HG02678 (cell line): ENCODE data around the gene CLTCL1.
A peak's percentile ranks its signal among the peaks of the same experiment; 100 is the strongest.

Experiments used
- ATAC-seq: cut with Tn5 transposase; IDR thresholded peaks from one replicate; pipeline ENCODE4 v1.9.1; 2021; ENCODE audit warnings: mild to moderate bottlenecking, moderate library complexity; ENCODE audit not compliant: unreplicated experiment

The CLTCL1 gene

GRCh38 chr22:19197997-19198865, 93.3 kb downstream of the CLTCL1 start:
- no peak for ATAC-seq

DNA sequence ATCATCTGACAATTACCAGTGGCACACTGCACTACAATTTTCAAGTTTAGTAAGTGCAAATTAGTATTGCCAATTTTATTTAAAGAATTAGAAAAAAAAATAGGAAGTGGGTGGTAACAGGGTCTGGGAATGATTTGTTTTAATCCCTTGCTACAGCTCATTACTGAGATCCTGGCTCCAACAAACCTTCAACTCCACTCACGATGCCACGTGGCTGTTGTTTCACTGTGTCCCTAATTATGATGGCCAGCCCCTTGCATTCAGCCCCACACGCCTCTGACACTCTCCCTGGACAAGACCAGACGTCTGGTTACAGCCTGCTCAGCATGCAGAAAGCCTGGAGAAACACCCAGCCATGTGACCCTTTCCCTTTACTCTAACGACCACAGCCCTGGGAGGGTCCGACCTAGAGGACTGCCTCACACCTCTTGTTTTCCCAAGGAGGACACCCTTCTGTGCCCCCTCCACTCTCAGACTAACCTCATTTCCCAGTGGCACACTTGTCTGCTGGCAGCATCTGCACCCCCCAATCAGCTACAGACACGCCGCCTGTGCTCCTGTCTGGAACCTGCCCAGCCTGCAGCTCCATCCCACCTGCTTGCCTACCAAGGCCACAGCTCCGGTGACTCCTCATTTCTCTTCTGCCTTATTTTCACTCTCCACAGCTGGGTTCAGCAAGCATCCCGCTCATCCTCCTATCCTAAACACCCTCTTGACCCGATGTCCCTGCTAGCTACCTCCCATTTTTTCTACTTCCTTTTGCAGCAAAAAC, 94.5 kb downstream of the CLTCL1 start:
- no peak for ATAC-seq

GRCh38 chr22:19195796-19196731, 95.5 kb downstream of the CLTCL1 start:
- no peak for ATAC-seq

DNA sequence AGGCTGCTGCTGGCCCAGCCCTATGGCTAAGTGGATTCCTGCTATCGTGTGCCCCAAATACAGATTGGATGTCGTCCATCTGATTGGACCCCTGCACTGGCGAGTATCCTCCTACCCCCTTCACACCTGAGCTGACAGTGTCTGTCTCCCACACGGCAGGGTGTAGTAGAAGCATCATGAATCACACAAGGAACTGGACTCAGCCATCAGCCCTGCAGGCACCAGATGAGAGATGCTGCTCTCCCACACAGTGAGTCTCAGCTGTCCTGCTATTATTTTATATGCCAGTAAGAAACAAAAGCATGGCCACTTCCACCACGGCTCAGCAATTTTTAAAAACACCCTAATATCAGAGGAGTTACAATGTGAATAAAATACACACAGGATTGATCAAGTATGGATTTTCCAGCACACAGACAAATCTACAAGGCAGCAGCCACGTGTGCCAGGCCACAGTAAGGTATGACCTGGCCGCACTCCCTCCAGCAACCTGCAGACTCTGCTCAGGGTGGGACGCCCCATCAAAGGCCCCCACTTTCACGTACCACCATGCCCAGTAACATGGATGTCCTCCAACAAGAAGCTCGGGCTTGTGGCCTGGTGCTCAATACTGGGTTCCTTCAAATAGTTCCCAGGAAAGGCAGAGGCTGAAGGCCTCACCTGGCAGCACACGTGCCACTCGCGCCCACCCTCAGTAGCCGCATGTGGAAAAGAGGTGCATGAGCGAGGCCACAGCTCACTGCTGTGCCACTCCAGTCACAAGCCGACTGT, 96.6 kb downstream of the CLTCL1 start:
- no peak for ATAC-seq

DNA sequence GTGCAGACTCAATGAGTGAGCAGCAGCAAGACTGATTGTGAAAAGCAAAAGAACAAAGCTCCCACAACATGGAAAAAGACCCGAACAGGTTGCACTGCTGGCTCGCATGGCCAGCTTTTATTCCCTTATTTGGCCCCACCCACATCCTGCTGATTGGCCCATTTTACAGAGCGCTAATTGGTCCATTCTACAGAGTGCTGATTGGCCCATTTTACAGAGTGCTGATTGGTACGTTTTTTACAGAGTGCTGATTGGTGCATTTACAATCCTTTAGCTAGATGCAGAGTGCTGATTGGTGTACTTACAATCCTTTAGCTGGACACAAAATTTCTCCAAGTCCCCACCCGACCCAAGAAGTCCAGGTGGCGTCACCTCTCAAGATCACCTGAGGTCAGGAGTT, 97.6 kb downstream of the CLTCL1 start:
- no peak for ATAC-seq

DNA sequence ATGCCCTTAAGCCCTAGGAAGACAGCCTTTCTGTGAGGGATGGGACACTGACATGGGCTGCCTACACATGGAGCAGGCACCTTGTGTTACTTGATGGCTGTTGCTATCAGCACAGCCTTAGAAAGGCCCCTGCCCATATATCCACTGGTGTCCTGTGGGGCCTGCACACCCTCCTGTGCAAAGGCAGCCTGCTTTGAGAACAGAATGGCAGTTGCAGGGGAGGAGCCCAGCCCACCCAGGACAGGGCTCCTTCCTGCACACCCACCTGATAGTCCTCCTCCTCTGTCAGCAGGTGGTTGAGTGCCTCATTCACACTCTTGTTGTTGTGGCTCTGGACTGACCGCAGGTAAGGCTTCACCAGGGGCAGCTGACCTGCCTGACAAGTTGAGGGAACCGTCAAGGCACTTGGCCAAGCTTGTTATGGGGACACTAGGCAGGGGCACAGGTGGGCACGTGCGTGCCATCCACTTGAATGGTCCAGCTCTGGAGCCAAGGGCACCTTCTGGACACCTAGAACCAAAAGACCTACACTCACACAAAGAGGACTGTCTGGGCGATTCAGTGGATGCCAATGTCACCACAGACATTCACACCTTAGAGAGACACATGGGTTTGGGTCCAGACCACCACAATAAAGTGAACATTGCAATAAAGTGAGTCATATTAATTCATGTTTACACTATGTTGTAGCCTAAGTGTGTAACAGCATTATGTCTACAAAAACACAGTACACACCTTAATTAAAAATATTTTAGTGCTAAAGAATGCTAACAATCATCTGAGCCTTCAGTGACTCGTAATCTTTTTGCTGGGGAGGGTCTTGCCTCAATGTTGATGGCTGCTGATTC, 103.6 kb downstream of the CLTCL1 start:
- no peak for ATAC-seq

DNA sequence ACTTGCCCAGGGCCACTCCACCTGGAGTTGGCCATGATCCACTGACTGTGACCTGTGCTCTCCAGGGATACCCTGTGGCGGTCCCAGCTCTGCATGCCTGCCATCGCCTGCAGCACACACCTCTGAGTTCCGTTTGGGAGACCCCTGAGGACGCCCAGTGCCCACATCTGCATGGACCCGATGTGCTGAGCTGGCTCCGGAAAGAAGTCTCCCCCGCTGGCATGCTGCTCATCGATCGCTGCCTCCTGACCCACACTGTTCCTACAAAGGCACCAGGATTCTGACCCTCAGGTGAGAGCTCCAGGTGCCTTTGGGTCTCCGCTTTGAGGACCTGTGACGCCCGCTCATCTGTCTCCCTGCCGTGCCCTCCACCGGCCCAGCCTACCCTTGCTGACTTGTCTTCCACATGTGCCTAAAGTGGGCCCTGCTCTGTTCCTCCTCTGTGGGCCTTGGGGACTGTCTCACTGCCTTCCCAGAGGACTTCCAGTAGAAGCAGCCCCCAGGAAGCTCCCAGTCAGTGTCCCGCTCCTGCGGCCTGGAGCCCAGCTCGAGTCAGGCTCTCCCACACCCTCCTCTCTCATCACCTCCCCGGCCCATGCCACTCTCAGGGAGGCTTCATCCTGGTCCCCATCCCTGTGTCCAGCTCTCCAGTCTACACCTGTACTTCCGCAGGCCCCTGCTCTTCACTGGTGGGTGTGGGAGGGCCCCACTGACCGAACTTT, 107.1 kb downstream of the CLTCL1 start:
- ATAC-seq, result no peak

DNA sequence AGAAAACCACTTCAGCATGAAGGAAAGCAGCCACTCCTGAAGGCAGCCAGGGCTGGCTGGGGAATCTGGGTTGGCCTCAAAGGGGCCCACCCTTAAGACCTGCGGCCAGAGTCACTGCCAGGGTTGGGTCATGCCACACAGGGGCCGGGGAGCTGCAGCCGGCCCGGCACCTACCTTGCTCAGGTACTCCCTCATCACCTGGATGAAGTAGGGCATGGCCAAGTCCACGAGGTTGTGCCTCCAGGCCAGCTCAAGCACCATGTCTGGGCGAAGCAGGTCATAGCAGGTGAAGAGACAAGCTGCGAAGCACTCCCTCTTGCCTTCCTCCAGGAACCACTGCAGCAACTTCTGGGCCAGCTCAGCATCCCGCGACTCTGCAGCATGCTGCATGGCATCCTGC, 108.3 kb downstream of the CLTCL1 start:
- ATAC-seq, result no peak

- ATAC-seq, result no peak
These were observed 108.9 kb downstream of the CLTCL1 start for GRCh38 chr22:19182472-19183157.

DNA sequence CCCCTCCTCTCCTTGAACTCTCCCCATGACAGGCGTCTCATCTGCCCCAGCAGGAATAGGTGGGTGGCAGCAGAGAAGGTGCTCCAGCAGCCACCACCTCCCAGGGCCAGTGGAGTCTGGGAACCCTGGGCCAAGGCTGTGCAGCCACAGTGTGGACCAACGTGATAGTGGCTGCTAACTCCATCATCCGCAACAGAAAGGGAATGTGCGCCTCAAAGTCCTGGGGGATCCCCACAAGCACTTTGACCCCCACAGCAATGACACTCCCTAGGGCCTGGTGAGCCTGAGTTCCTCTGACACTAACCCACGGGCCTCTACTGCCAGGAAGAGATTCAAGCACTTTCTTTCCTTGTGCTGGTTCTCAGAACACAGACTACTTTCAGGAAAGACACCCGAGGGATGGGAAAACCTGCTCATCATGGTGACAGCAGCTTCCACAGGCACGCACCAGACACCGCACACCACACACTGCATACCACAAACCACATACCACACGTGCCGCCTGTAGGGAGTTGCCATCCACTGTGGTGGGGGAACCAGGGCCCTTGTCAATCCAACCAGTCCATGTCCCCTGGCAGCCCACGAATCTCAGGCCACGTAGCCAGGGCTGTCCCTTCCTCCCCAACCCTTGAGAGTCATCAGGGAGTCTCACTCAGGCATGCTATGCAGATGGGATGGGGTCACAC, 109.6 kb downstream of the CLTCL1 start:
- ATAC-seq, result no peak

DNA sequence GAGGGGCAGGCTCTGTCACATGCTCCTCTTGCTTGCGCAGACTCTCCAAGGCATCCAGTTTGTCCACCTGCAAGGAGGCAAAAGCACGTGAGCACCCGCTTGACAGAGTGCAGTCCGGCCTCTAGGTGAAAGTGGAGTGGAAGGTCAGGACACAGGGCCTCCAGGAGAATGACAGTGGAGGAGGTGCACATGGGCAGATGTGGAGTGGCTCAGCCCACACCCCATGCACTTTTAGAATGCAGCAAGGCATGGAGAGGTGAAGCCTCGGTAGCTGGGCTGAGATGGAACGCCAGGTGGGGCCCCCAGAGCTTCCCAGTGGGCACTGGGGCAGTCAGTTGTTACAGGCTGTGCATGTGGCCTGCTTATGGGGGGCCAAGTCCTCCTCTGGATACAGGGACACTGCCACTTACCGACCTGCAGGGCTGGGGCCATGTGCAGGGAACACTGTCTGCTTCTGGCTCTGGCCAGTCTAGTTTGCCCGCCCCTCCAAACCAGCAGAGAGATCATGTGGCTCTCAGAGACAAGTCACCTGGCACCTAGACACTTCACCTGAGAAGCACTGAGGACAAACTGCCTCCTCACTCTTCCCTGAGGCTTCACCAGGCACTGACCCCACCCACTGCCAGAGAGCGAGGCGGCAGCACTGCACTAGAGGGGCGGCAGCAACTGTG, 110.6 kb downstream of the CLTCL1 start:
- no peak for ATAC-seq

DNA sequence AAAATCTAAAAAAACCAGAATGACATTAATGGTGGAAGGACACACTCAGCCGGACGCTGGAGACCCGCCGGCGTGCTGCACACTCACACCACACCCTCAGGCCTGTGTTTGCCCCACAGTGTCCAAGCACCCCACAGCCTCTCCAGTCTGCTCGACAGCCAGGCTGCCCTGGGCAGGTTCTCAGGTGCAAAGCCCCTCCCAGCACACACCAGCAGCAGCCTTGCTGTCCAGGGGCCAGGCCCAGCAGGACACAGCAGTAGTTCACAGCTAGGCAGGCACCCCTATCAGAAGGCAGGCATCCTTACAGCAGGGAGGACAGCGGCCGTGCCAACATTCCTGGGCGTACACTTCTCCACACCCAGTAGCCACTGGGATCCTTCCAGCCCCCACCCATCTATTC, 111.3 kb downstream of the CLTCL1 start:
- no peak for ATAC-seq

DNA sequence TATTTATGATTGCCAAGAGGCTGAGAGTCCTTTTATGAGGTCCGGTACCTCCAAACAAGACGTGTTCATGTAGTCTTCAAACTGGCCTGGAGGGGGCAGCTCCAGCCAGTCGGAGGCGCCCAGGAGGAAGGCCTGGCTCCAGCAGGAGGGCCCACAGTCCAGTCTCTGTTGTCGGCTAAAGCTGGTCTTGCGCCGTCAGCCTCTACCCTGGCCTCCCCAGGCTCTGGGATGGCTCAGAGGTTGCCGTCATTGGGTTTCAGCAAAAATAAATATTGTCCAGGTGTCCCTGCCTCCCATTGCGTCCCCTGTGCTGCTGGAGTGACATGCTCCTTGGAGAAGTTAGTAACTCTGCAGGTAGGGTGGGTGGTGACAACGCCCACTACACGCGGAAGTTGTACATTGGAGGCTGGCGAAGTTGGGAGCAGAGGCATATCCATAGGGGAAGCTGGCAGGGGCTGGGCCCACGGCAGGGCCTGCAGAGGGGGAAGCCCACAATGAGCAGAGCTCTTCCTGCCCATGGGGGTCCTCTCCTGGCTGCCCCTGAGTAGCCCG, 111.9 kb downstream of the CLTCL1 start:
- peak; percentile 28 for ATAC-seq

DNA sequence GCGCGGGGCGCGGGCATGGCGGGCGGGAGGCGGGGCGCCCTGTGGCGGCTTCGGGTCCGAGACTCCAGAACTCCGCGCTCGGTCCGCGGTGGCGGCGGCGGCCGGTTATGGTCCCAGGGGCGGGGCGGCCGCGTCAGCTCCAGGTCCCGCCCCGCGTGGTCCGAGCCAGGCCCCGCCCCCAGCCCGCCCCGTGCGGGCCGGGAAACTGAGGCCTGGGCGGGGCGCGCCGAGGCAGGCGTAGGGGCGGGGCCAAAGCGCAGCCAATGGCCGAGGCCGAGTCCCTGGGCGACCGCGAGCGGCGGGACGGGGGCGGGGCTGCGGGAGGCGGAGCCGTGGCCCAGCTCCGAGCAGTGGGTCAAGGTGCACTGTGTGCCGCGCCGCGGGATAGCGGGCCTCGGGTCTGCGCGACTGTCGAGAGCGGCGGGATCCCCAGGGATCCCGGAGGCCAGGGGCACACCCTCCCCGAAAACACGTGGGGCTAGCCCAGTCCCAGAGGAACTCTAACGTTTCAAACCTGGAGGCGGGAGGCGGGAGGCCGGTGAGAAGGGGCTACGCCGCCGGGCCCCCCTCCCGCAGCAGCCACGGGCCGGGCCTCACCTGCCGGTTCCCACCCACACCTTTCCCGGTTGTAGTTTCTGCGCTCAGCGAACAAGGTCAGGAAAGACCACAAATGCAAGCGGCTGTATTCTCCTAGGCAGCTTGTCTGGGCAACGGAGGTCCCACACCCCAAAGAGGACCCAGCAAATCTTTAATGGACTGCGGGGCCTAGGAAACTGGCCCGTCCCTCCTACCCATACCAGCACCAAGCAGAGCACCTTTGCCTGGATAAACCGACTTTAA, 112.6 kb downstream of the CLTCL1 start, which contains the start of gene SLC25A1:
Gene SLC25A1 (minus strand): TSS at position 80 of the 840 bp plus-strand sequence. CDS start 63 bp downstream, at position 17.
- ATAC-seq, result peak; percentile 75

- peak; percentile 45 for ATAC-seq
These were observed 113.4 kb downstream of the CLTCL1 start for GRCh38 chr22:19178065-19178656.
